Progenitor cell of endocrine pancreas (in vitro differentiated cells): ENCODE measurements around the gene PARVB. TPM values are rescaled to one million over a fixed set of nuclear protein-coding genes. Genes with fewer than 3 reads are reported as not detected.

Experiments
- DNase-seq: peaks from one replicate; pipeline ENCODE4 v3.0.0; 2021; ENCODE audit warnings: low spot score; ENCODE audit not compliant: unreplicated experiment
- H3K27ac Mint-ChIP-seq: 2 replicates; pipeline ENCODE4 v1.8.0; 2021; ENCODE audit warnings: mild to moderate bottlenecking, moderate library complexity, mixed read lengths
- H3K27me3 Mint-ChIP-seq: 2 replicates; pipeline ENCODE4 v1.8.0; 2021; ENCODE audit warnings: mixed read lengths
- H3K36me3 Mint-ChIP-seq: 2 replicates; pipeline ENCODE4 v1.8.0; 2022; ENCODE audit warnings: mixed read lengths; ENCODE audit not compliant: insufficient read depth
- H3K4me1 Mint-ChIP-seq: 2 replicates; pipeline ENCODE4 v1.8.0; 2021; ENCODE audit warnings: low read depth, mixed read lengths
- H3K4me3 Mint-ChIP-seq: 2 replicates; pipeline ENCODE4 v1.8.0; 2021; ENCODE audit warnings: low read depth, mild to moderate bottlenecking, moderate library complexity, mixed read lengths
- H3K9me3 Mint-ChIP-seq: 2 replicates; pipeline ENCODE4 v1.8.0; 2021; ENCODE audit warnings: low read depth, mixed read lengths
- total RNA-seq: library from RNA; stranded (reverse); gene quantifications from 2 replicates; pipeline ENCODE4 v1.2.1, GENCODE V29; 2021
- TF ChIP-seq, protein P1 (sequence below): fragments of 200-600 bp; sonication (generic); IDR thresholded peaks from one replicate; pipeline ENCODE4 v1.5.0; 2021; ENCODE audit warnings: antibody characterized with exemption, mild to moderate bottlenecking; ENCODE audit not compliant: unreplicated experiment

Gene PARVB
- total RNA-seq, 1 donor from 2014 or later, result 11.8 TPM

GRCh38 chr22:44098966-44099530, 74.9 kb downstream of the PARVB start:
- Mint-ChIP-seq H3K36me3 (no peaks in the 10 kb centered on the region), H3K27me3 (no peaks in the 10 kb centered on the region), H3K4me3 (no peak overlapping the region), H3K27ac (no peak overlapping the region), H3K4me1 (no peaks in the 10 kb centered on the region), H3K9me3 (no peaks in the 10 kb centered on the region)
- TF ChIP-seq, protein P1, sequence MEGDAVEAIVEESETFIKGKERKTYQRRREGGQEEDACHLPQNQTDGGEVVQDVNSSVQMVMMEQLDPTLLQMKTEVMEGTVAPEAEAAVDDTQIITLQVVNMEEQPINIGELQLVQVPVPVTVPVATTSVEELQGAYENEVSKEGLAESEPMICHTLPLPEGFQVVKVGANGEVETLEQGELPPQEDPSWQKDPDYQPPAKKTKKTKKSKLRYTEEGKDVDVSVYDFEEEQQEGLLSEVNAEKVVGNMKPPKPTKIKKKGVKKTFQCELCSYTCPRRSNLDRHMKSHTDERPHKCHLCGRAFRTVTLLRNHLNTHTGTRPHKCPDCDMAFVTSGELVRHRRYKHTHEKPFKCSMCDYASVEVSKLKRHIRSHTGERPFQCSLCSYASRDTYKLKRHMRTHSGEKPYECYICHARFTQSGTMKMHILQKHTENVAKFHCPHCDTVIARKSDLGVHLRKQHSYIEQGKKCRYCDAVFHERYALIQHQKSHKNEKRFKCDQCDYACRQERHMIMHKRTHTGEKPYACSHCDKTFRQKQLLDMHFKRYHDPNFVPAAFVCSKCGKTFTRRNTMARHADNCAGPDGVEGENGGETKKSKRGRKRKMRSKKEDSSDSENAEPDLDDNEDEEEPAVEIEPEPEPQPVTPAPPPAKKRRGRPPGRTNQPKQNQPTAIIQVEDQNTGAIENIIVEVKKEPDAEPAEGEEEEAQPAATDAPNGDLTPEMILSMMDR, result no peak
- no peak for DNase-seq

DNA sequence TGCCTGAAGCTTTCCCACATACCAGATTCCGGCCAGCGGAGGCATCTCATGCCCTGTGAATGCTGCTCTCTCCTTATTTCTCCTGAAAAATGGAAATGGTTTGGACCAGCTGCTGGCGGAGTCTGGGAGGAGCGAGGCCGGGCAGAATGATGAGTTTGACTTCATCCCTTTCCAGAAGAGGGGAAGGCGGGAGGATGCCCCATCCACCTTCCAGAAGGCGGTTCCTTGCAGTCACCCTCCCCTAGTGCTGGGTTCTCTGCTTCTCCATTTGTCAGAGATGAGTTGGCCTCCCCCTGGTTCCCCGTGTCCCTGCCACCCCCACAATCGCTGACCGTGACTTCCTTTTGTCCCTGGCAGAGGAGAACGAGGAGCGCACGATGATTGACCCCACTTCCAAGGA, 75.6 kb downstream of the PARVB start:
- Mint-ChIP-seq H3K4me1 (no peaks in the 10 kb centered on the region), H3K9me3 (no peaks in the 10 kb centered on the region), H3K4me3 (no peak overlapping the region), H3K27me3 (no peaks in the 10 kb centered on the region), H3K36me3 (no peaks in the 10 kb centered on the region), H3K27ac (no peak overlapping the region)
- TF ChIP-seq, protein P1, result no peak
- no peak for DNase-seq

DNA sequence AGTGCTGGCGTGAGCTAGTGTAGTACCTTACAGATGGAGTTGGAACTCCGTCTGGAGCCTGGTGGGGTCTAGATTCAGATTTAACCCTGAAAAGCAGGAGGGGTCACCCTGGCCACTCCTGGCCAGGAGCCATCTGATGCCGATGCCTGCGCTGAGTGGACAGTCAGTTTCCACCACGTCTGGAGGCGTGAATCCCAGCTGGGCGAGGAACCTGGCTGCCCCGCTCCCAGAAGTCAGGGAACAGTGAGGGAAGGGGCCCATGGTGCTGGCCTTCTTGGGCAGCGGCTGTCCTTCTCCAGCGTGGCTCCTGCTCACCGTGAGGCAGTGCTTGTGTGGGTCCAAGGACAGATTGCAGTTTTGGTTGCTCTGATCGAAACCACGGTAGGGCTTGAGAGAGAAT, 76.3 kb downstream of the PARVB start:
- DNase-seq, result no peak
- Mint-ChIP-seq H3K9me3 (no peaks in the 10 kb centered on the region), H3K36me3 (no peaks in the 10 kb centered on the region), H3K27ac (no peak overlapping the region), H3K27me3 (no peaks in the 10 kb centered on the region), H3K4me1 (no peaks in the 10 kb centered on the region), H3K4me3 (no peak overlapping the region)
- TF ChIP-seq, protein P1, result no peak

DNA sequence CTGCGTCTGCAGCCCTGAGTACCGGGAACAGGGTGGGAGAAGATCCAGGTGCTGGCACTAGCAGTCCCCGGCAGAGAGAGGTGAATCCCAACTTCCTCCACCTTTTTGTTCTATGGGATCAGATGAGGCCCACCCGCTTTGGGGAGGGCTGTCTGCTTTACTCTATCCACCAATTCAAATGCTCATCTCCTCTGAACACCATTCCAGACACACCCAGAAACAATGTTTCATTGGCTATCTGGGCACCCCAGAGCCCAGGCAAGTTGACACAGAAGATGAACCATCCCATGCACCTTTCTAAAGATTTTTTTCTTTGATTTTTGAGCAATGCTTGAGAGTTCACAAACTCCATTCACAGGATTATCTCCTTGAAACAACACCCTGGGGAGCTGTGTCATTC, 78.0 kb downstream of the PARVB start:
- no peaks in the 10 kb centered on the region for H3K9me3 Mint-ChIP-seq
- H3K36me3 Mint-ChIP-seq, result no peaks in the 10 kb centered on the region
- TF ChIP-seq, protein P1, result no peak
- H3K27ac Mint-ChIP-seq, result no peak overlapping the region
- H3K4me3 Mint-ChIP-seq, result no peak overlapping the region
- H3K4me1 Mint-ChIP-seq, result no peaks in the 10 kb centered on the region
- DNase-seq, result no peak
- no peaks in the 10 kb centered on the region for H3K27me3 Mint-ChIP-seq

DNA sequence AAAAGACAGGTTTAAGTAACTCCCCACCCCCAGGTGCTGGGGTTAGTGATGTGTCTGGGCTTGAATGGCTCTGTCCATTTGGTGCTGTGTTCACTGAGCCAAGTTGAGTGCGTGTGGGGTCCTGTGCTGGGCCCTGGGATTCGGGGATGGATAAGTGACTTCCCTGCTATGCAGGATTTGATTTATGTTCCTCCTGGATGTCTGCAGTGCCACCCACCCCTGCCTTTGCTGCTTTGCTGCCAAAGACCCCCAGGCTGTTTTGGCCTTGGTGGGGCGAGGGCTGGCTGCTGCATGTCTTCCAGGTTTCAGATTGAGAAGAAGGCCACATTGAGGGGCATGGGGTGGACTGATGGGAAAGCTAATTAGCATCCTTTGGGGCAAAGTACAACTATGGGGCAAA, 78.8 kb downstream of the PARVB start:
- Mint-ChIP-seq H3K9me3 (no peaks in the 10 kb centered on the region), H3K36me3 (no peaks in the 10 kb centered on the region), H3K27ac (no peak overlapping the region), H3K4me1 (no peaks in the 10 kb centered on the region), H3K4me3 (no peak overlapping the region), H3K27me3 (no peaks in the 10 kb centered on the region)
- DNase-seq, result no peak
- TF ChIP-seq, protein P1, result no peak
